ENCODE results near the gene TRAP1. TPM values are rescaled to one million over a fixed set of nuclear protein-coding genes. Genes with fewer than 3 reads are reported as not detected.
A peak's percentile ranks its signal among the peaks of the same experiment; 100 is the strongest.

The TRAP1 gene
- polyA plus RNA-seq, 3 donors = 22.8 to 54.0 (median 22.9) TPM

GRCh38 chr16:3713587-3714242, 3.6 kb downstream of the TRAP1 start:
- Mint-ChIP-seq H3K36me3 (peaks cover 19 to 26% of the 10 kb centered on the region in 2 donors), H3K4me1 (peaks cover 14% of the 10 kb centered on the region), H3K4me3 (no peak overlapping the region), H3K27me3 (ENCODE audit: low read depth in 3 of 3) (peaks cover 0 to 9% (median 0%) of the 10 kb centered on the region in 3 donors), H3K9me3 (peaks cover 0 to 2% (median 0%) of the 10 kb centered on the region in 7 donors), H3K27ac (peak overlapping the region in 2 of 7 donors; percentile 27 to 46)
- no peak for TF ChIP-seq CTCF (IDR thresholded peaks at IDR 0.05)
- Histone ChIP-seq H3K4me2 (replicated peaks; ENCODE audit: extremely low read depth, low read length, poor library complexity, severe bottlenecking) (no peak overlapping the region), H2AFZ (ENCODE audit: insufficient read depth, low read depth, low read length, poor library complexity, severe bottlenecking) (no peak overlapping the region), H3K27me3 (ENCODE audit: control insufficient read depth in 2 of 2, insufficient read depth in 2 of 2, low read length in 2 of 2) (no peaks in the 10 kb centered on the region), H3K4me1 (ENCODE audit: control insufficient read depth in 1 of 2, insufficient read depth in 2 of 2, low read length in 2 of 2) (peaks cover 15 to 19% of the 10 kb centered on the region in 2 donors), H3K9ac (ENCODE audit: insufficient read depth, low read length, poor library complexity, severe bottlenecking) (no peak overlapping the region), H3K79me2 (ENCODE audit: insufficient read depth, low read length) (peaks cover 22% of the 10 kb centered on the region), H4K20me1 (ENCODE audit: insufficient read depth, low read length) (no peaks in the 10 kb centered on the region), H3K4me3 (replicated peaks in 1 of 3; ENCODE audit: low read depth in 2 of 3, low read length in 3 of 3) (no peak overlapping the region), H3K36me3 (replicated peaks in 1 of 2; ENCODE audit: control insufficient read depth in 1 of 2, insufficient read depth in 2 of 2, low read length in 2 of 2) (peaks cover 2 to 8% of the 10 kb centered on the region in 2 donors), H3K9me3 (replicated peaks in 1 of 2; ENCODE audit: control insufficient read depth in 1 of 2, insufficient read depth in 1 of 2, low read length in 2 of 2) (no peaks in the 10 kb centered on the region), H3K27ac (ENCODE audit: low read depth in 1 of 2, low read length in 2 of 2) (no peak overlapping the region)
- 96% methylated on average over 15 of the region's 15 CpGs for WGBS (ENCODE audit: insufficient coverage)
- no peak for DNase-seq
- intact Hi-C loops (cut with micrococcal nuclease) = no loop called here

GRCh38 chr16:3712861-3713372, 4.4 kb downstream of the TRAP1 start:
- Histone ChIP-seq H3K4me3 (replicated peaks in 1 of 3; ENCODE audit: low read depth in 2 of 3, low read length in 3 of 3) (no peak overlapping the region), H4K20me1 (ENCODE audit: insufficient read depth, low read length) (no peaks in the 10 kb centered on the region), H3K9me3 (replicated peaks in 1 of 2; ENCODE audit: control insufficient read depth in 1 of 2, insufficient read depth in 1 of 2, low read length in 2 of 2) (no peaks in the 10 kb centered on the region), H3K9ac (ENCODE audit: insufficient read depth, low read length, poor library complexity, severe bottlenecking) (no peak overlapping the region), H3K79me2 (ENCODE audit: insufficient read depth, low read length) (peaks cover 22% of the 10 kb centered on the region), H3K36me3 (replicated peaks in 1 of 2; ENCODE audit: control insufficient read depth in 1 of 2, insufficient read depth in 2 of 2, low read length in 2 of 2) (peaks cover 2 to 8% of the 10 kb centered on the region in 2 donors), H3K4me2 (replicated peaks; ENCODE audit: extremely low read depth, low read length, poor library complexity, severe bottlenecking) (no peak overlapping the region), H3K4me1 (ENCODE audit: control insufficient read depth in 1 of 2, insufficient read depth in 2 of 2, low read length in 2 of 2) (peaks cover 12 to 14% of the 10 kb centered on the region in 2 donors), H3K27ac (ENCODE audit: low read depth in 1 of 2, low read length in 2 of 2) (no peak overlapping the region), H3K27me3 (ENCODE audit: control insufficient read depth in 2 of 2, insufficient read depth in 2 of 2, low read length in 2 of 2) (no peaks in the 10 kb centered on the region), H2AFZ (ENCODE audit: insufficient read depth, low read depth, low read length, poor library complexity, severe bottlenecking) (no peak overlapping the region)
- WGBS (ENCODE audit: insufficient coverage) = 98% methylated on average over 15 of the region's 16 CpGs
- TF ChIP-seq CTCF (IDR thresholded peaks at IDR 0.05) = no peak
- Mint-ChIP-seq H3K27ac (peak overlapping the region in 1 of 7 donors; percentile 17), H3K36me3 (peaks cover 19 to 26% of the 10 kb centered on the region in 2 donors), H3K4me3 (no peak overlapping the region), H3K4me1 (peaks cover 10% of the 10 kb centered on the region), H3K27me3 (ENCODE audit: low read depth in 3 of 3) (peaks cover 0 to 9% (median 0%) of the 10 kb centered on the region in 3 donors), H3K9me3 (peaks cover 0 to 1% (median 0%) of the 10 kb centered on the region in 7 donors)
- DNase-seq = no peak
- intact Hi-C loops (cut with micrococcal nuclease) = no loop called here

All from CD14-positive monocyte (primary cell).